H4 (cell line): ENCODE measurements around the gene DPY19L3. TPM values are rescaled to one million over a fixed set of nuclear protein-coding genes. Genes with fewer than 3 reads are reported as not detected.
A peak's percentile ranks its signal among the peaks of the same experiment; 100 is the strongest.
"Not testable (repeated sequence)": the region's sequence is repeated elsewhere in the genome, so short reads cannot be mapped to it uniquely, and the experiment has no call there.

ENCODE experiments used
- DNase-seq: peaks from one replicate; pipeline ENCODE4 v3.0.0-alpha.2; 2015; ENCODE audit warnings: low spot score
- total RNA-seq: library from RNA; depleted of rRNA; stranded (reverse); fragments of >200 nt; shearing (Covaris generic); gene quantifications from 2 replicates; pipeline ENCODE4 v1.2.3, GENCODE V29; 2014; rRNA removed

Gene DPY19L3
- 8.6 and 10.7 TPM in 2 replicates for total RNA-seq

GRCh38 chr19:32405431-32406160, at the start of gene DPY19L3:
DPY19L3 (plus strand) TSS chr19:32405770; CDS start chr19:32408254, 2,484 bp downstream.
- peak; percentile 94 for DNase-seq

- no peak for DNase-seq
These were observed 47.9 kb upstream of the DPY19L3 start for GRCh38 chr19:32357720-32358119.

GRCh38 chr19:32358321-32358720, 47.2 kb upstream of the DPY19L3 start:
- DNase-seq: no peak

- no peak for DNase-seq
These were observed 46.0 kb upstream of the DPY19L3 start for GRCh38 chr19:32359581-32359980.

GRCh38 chr19:32361574-32362317, 43.8 kb upstream of the DPY19L3 start:
- no peak for DNase-seq

- no peak for DNase-seq
These were observed 43.3 kb upstream of the DPY19L3 start for GRCh38 chr19:32362318-32362691.

- DNase-seq: peak; percentile 28
These were observed 42.4 kb upstream of the DPY19L3 start for GRCh38 chr19:32363175-32363574.

GRCh38 chr19:32363632-32364031, 41.9 kb upstream of the DPY19L3 start:
- no peak for DNase-seq

GRCh38 chr19:32364040-32364439, 41.5 kb upstream of the DPY19L3 start:
- no peak for DNase-seq

- DNase-seq: no peak
These were observed 38.5 kb upstream of the DPY19L3 start for GRCh38 chr19:32367063-32367462.

- no peak for DNase-seq
These were observed 37.5 kb upstream of the DPY19L3 start for GRCh38 chr19:32367948-32368536.

- DNase-seq: no peak
These were observed 36.8 kb upstream of the DPY19L3 start for GRCh38 chr19:32368787-32369186.

- DNase-seq: peak; percentile 16
These were observed 32.6 kb upstream of the DPY19L3 start for GRCh38 chr19:32372726-32373517.

- DNase-seq: peak; percentile 100
These were observed 31.8 kb upstream of the DPY19L3 start for GRCh38 chr19:32373585-32374295.

GRCh38 chr19:32374362-32374761, 31.2 kb upstream of the DPY19L3 start:
- not testable (repeated sequence) for DNase-seq

- not testable (repeated sequence) for DNase-seq
These were observed 28.5 kb upstream of the DPY19L3 start for GRCh38 chr19:32377088-32377487.

GRCh38 chr19:32380269-32380668, 25.3 kb upstream of the DPY19L3 start:
- DNase-seq: no peak

GRCh38 chr19:32387701-32388392, 17.7 kb upstream of the DPY19L3 start:
- no peak for DNase-seq

GRCh38 chr19:32388393-32388855, 17.1 kb upstream of the DPY19L3 start:
- DNase-seq: no peak

GRCh38 chr19:32392901-32393300, 12.7 kb upstream of the DPY19L3 start:
- DNase-seq: no peak
